Stimulated activated CD4-positive, alpha-beta T cell treated with anti-CD3 and anti-CD28 coated beads, Interleukin-1b, Interleukin-23, amount 100 ng/mL, for 4 hours (primary cell): Measurements from ENCODE around the gene NPPC.
"Not testable (repeated sequence)": the region's sequence is repeated elsewhere in the genome, so short reads cannot be mapped to it uniquely, and the experiment has no call there.

ENCODE experiments used
- DNase-seq, 2 donors: peaks; one replicate each; pipeline ENCODE4 v3.0.0-alpha.2; 2020; ENCODE audit warnings: low read depth in 2 of 2

NPPC gene

DNA sequence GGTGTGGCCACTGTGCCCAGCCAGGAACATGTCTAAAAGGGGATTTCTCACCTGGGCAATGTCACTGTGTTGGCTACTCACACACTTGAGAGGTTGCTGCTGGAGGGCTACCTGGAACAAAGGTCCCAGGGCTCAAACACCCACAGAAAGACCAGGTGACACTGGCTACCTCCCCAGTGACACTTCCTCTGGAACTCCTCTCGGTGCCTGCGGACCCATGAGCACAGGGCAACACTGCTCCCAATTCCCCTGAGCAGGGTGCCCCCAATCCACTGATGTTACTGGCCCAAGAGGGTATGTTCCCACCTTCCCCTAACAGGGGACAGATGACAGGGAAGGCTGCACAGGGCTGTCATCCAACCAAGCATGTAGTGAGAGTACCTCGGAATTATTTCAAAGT, 5.8 kb downstream of the NPPC start:
- DNase-seq, result no peak

- DNase-seq, result no peak
These were observed 6.7 kb downstream of the NPPC start for GRCh38 chr2:231919341-231920035.

DNA sequence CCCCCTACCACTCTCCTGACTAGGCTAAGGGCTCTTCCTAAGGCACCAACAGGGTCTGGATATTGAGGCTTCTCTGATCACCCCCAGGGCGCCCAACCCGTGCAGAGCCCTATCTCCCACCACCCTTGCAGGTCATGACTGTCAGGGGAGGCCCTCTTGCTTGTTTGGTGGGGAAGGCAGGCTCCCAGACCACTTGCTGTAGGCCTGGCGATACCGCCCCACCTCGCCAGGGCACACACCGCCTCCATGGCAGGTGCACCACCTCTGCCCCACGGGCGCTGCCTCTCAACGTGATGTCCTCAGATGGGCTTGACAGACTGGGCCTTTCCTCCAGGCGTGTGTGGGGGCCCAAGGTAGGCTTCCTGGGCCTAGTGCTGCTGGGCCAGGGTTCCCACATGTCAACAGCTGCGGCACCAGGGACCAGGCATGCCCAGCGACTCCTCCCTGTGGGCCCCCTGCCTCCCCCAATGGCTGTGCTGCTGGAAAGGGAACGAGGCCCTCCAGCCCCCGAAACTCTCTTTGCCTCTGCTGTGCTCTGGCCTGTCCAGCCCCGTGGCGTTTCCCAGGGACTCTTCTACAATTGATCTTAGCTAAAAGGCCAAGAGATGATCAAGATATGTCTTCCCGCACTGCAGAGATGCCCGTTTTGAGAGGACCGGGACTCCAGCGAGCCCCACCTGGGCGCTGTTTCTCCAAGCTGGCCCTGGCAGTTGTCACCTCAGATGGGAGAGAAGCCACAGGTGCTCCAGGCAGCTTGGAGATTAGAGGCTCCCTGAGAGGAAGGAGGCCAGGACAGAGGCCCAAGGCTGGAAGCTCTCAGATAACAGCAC, 7.5 kb downstream of the NPPC start:
- DNase-seq, result no peak

GRCh38 chr2:231917280-231918066, 8.7 kb downstream of the NPPC start:
- no peak for DNase-seq

GRCh38 chr2:231914077-231914690, 12.0 kb downstream of the NPPC start:
- DNase-seq, result no peak

GRCh38 chr2:231911381-231911780, 14.8 kb downstream of the NPPC start:
- DNase-seq, result no peak

GRCh38 chr2:231910771-231911170, 15.4 kb downstream of the NPPC start:
- DNase-seq, result no peak

DNA sequence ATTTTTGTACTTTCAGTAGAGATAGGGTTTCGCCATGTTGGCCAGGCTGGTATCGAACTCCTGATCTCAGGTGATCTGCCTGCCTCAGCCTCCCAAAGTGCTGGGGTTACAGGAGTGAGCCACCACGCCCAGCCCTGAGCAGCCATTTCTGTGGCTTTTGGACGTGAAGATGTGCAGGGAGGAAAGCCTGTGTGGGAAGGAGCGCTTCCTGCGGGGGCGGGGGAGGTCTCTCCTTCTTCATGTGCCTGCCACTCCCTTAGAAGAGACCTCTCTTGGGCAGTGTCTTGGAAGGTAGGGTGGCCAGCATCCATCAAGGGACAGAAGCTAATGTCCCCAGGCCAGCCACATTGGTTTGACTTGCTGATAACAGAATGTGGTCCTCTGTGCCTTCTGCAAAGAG, 16.0 kb downstream of the NPPC start:
- not testable (repeated sequence) for DNase-seq

DNA sequence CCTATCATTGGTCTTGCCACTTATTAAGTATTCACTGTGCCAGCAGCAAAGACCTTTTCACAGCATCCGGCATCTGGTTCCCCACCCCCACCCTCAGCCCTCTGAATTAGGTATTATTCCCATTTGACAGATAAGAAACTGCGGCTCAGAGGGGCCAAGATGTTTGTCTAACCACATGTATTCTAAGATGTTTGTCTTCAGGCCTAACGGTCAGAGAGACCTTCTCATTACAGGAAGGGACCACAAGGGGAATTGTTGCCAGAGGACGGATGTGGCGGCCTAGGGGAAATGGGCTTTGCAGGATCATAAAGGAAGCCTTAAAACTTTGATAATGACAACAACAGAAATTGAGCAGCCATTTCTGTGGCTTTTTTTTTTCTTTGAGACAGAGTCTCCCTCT, 16.6 kb downstream of the NPPC start:
- no peak for DNase-seq

GRCh38 chr2:231908584-231908983, 17.6 kb downstream of the NPPC start:
- DNase-seq, result no peak

DNA sequence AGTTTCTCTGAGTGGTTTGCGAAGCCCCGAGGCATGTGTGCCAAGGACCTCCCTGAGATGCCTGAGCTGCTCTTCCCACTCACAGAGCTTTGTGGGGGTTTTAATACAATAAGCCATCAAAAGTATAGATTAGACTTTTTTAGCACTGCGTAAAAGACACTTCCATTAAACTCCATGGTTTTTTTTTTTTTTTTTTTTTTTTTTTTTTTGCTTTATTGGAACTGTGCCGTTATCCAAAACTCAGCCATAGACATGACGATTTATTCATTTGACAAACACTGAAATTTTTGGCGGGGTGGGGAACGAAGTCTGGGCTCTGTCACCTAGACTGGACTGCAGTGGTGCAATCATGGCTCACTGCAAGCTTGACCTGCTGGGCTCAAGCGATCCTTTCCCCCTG, 18.4 kb downstream of the NPPC start:
- DNase-seq, result no peak

DNA sequence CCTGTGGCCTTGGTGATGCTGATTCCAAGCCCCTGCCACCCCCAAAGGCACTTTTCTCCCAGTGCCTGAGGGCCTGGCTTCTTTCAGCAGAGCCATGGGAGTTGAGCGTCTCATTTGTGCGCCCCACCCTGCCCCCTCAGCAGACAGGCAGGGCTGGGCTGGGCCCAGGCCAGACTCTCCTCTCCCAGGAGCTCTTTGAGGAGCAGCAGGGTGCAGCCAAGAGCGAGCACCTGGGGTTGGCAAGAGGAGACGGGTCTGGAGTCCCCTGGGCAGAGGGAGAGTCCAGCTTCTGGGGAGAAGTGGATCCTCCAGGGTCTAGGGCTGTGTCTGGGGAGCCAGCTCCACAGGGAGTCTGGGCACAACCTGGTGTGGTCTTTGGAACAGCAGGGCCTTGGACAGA, 21.2 kb downstream of the NPPC start:
- DNase-seq, result no peak

GRCh38 chr2:231904161-231904611, 22.0 kb downstream of the NPPC start:
- DNase-seq, result no peak

- no peak for DNase-seq
These were observed 23.6 kb downstream of the NPPC start for GRCh38 chr2:231902598-231902997.

DNA sequence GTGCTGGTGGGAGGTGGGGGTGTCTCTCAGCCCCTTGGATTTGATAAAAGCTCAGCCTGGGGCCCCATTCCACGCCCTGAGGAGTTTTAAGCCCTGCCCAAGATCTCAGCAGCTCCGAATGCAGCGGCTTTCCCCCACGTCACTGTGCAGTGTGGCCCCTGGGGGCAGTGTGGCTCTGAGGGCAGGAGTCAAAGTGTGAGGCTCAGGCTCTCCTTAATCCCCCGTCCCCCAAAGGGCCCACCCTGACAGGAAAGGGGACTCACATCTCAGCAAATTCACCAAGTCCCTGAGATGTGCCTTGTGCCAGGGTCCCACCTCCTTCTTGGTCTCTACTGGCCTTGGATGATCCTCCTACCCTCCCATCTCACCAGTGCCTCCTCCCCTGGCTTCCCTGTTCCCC, 25.2 kb downstream of the NPPC start:
- DNase-seq, result no peak

DNA sequence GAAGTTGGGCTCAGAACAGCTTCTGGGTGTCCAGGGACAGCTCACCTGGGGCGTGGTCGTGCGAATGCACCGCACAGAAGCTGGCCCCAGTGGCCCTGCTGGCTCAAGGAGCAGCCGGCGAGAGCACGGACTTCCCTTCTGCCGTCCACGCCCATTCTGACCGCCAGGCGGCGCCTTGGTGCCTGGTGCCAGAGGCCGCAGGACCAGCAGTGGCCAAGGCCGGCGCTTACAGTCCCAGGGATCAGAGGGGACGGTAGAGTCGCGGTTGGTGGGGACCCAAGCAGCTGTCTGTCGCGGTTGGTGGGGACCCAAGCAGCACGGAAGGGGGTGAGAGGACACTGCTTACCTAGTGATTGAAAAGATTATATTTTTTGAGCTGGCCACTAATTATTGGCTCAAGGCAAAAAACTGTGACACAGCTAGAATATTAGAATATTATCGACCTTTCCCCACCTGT, 25.7 kb downstream of the NPPC start:
- DNase-seq, result peak; percentile 21 to 47

- DNase-seq, result no peak
These were observed 31.4 kb downstream of the NPPC start for GRCh38 chr2:231894566-231895380.

GRCh38 chr2:231891514-231891905, 34.7 kb downstream of the NPPC start:
- DNase-seq, result no peak

GRCh38 chr2:231890896-231891513, 35.2 kb downstream of the NPPC start:
- no peak for DNase-seq

GRCh38 chr2:231887756-231888155, 38.4 kb downstream of the NPPC start:
- no peak for DNase-seq
